GM21360 (cell line): ENCODE results near the gene EPC1.

Source experiments
- ATAC-seq: cut with Tn5 transposase; IDR thresholded peaks from one replicate; pipeline ENCODE4 v1.9.1; 2021; ENCODE audit warnings: mild to moderate bottlenecking, moderate library complexity; ENCODE audit not compliant: unreplicated experiment

The EPC1 gene

GRCh38 chr10:32338262-32338661 is 8.7 kb downstream of the EPC1 start:
- no peak for ATAC-seq

- no peak for ATAC-seq
These were observed 9.6 kb downstream of the EPC1 start for GRCh38 chr10:32337350-32337749.

GRCh38 chr10:32333849-32334248 is 13.1 kb downstream of the EPC1 start:
- no peak for ATAC-seq

- ATAC-seq, result peak; percentile 89
These were observed 14.6 kb downstream of the EPC1 start for GRCh38 chr10:32332299-32332750.

GRCh38 chr10:32331606-32332005 is 15.4 kb downstream of the EPC1 start:
- no peak for ATAC-seq

GRCh38 chr10:32330214-32330613 is 16.7 kb downstream of the EPC1 start:
- ATAC-seq, result no peak

GRCh38 chr10:32329061-32329460 is 17.9 kb downstream of the EPC1 start:
- no peak for ATAC-seq

GRCh38 chr10:32328499-32328898 is 18.5 kb downstream of the EPC1 start:
- ATAC-seq, result no peak

GRCh38 chr10:32327364-32327691 is 19.6 kb downstream of the EPC1 start:
- ATAC-seq, result no peak

GRCh38 chr10:32326680-32327363 is 20.1 kb downstream of the EPC1 start:
- ATAC-seq, result no peak

GRCh38 chr10:32326119-32326518 is 20.8 kb downstream of the EPC1 start:
- ATAC-seq, result no peak

- no peak for ATAC-seq
These were observed 23.9 kb downstream of the EPC1 start for GRCh38 chr10:32323051-32323450.

- ATAC-seq, result no peak
These were observed 25.8 kb downstream of the EPC1 start for GRCh38 chr10:32321016-32321631.

GRCh38 chr10:32318476-32318896 is 28.5 kb downstream of the EPC1 start:
- ATAC-seq, result peak; percentile 51

- peak; percentile 93 for ATAC-seq
These were observed 29.1 kb downstream of the EPC1 start for GRCh38 chr10:32317795-32318357.

GRCh38 chr10:32315424-32315823 is 31.5 kb downstream of the EPC1 start:
- ATAC-seq, result no peak

GRCh38 chr10:32314588-32314987 is 32.4 kb downstream of the EPC1 start:
- no peak for ATAC-seq

GRCh38 chr10:32308027-32308603 is 38.8 kb downstream of the EPC1 start:
- ATAC-seq, result no peak

GRCh38 chr10:32307609-32308008 is 39.3 kb downstream of the EPC1 start:
- no peak for ATAC-seq

GRCh38 chr10:32299354-32299980 is 47.5 kb downstream of the EPC1 start:
- no peak for ATAC-seq

GRCh38 chr10:32298075-32298812 is 48.7 kb downstream of the EPC1 start:
- ATAC-seq, result no peak
